HEK293 (cell line): ENCODE measurements around the gene CCDC38.

Source experiments
- CTCF ChIA-PET: fragments of 350-600 bp; formaldehyde crosslinking; extraction: SDS; loops from one replicate; lab custom pipeline; 2021; ENCODE audit warnings: antibody characterized with exemption; lab: Yijun Ruan, JAX
- POLR2A ChIA-PET: fragments of 300-600 bp; formaldehyde crosslinking; extraction: SDS; loops from one replicate; lab custom pipeline; 2020; ENCODE audit warnings: antibody characterized with exemption, inconsistent platforms; lab: Yijun Ruan, JAX
- H3K27ac ChIP-seq: fragments of 200-500 bp; sonication (Bioruptor generic); 2 replicates; pipeline ENCODE4 v1.5.1; 2014; ENCODE audit warnings: low read depth, low read length, control low read depth, inconsistent platforms; ENCODE audit errors: extremely low read depth
- H3K36me3 ChIP-seq, 2 experiments: fragments of 200-500 bp in 1 of 2; sonication (Bioruptor generic) in 1 of 2; 1 replicate in 1 of 2; 2 replicates in 1 of 2; pipeline ENCODE4 v1.5.1; 2014 to 2017; ENCODE audit warnings: inconsistent platforms in 2 of 2, low read length in 2 of 2; ENCODE audit not compliant: control insufficient read depth in 2 of 2, insufficient read depth in 1 of 2
- H3K4me1 ChIP-seq: fragments of 200-500 bp; sonication (Bioruptor generic); 2 replicates; pipeline ENCODE4 v1.5.1; 2014; ENCODE audit warnings: mild to moderate bottlenecking, low read length, inconsistent platforms; ENCODE audit not compliant: control insufficient read depth, insufficient read depth
- H3K4me3 ChIP-seq: 2 replicates; pipeline ENCODE4 v1.5.1; 2011; ENCODE audit warnings: low read depth, mild to moderate bottlenecking, control low read depth, low read length, moderate library complexity
- H3K9me3 ChIP-seq: fragments of 200-500 bp; sonication (Bioruptor generic); 2 replicates; pipeline ENCODE4 v1.5.1; 2014; ENCODE audit warnings: low read depth, low read length, inconsistent platforms; ENCODE audit not compliant: control insufficient read depth, insufficient read depth
- EGR2 ChIP-seq: fragments of 450-650 bp; formaldehyde crosslinking; IDR thresholded peaks from 2 replicates; pipeline ENCODE4 v1.5.1; 2016; ENCODE audit warnings: low read depth, missing biosample characterization, missing genetic modification characterization
- IKZF3 ChIP-seq: fragments of 450-650 bp; IDR thresholded peaks from 2 replicates; pipeline ENCODE4 v1.5.0; 2018; ENCODE audit warnings: missing biosample characterization, mild to moderate bottlenecking, missing genetic modification characterization, moderate library complexity
- KLF7 ChIP-seq: fragments of 450-650 bp; formaldehyde crosslinking; IDR thresholded peaks from 2 replicates; pipeline ENCODE4 v1.5.1; 2016; ENCODE audit warnings: missing biosample characterization, missing genetic modification characterization, borderline replicate concordance
- ZBTB48 ChIP-seq: fragments of 450-650 bp; formaldehyde crosslinking; IDR thresholded peaks from 2 replicates; pipeline ENCODE4 v1.5.1; 2016; ENCODE audit warnings: missing biosample characterization, missing genetic modification characterization
- ZNF138 ChIP-seq: fragments of 450-650 bp; formaldehyde crosslinking; IDR thresholded peaks from 2 replicates; pipeline ENCODE4 v1.5.1; 2016; ENCODE audit warnings: missing biosample characterization, missing genetic modification characterization, borderline replicate concordance
- ZNF157 ChIP-seq: fragments of 450-650 bp; formaldehyde crosslinking; IDR thresholded peaks from 2 replicates; pipeline ENCODE4 v1.5.1; 2016; ENCODE audit warnings: missing biosample characterization, missing genetic modification characterization
- ZNF266 ChIP-seq: fragments of 450-650 bp; formaldehyde crosslinking; IDR thresholded peaks from 2 replicates; pipeline ENCODE4 v1.5.1; 2016; ENCODE audit warnings: missing biosample characterization, missing genetic modification characterization, low read depth
- ZNF335 ChIP-seq: fragments of 450-650 bp; formaldehyde crosslinking; conservative IDR thresholded peaks from 2 replicates; pipeline ENCODE4 v1.5.1; 2016; ENCODE audit warnings: missing biosample characterization, missing genetic modification characterization
- ZNF354C ChIP-seq: fragments of 450-650 bp; formaldehyde crosslinking; IDR thresholded peaks from 2 replicates; pipeline ENCODE4 v1.5.1; 2016; ENCODE audit warnings: missing biosample characterization, missing genetic modification characterization, low read depth, borderline replicate concordance
- ZNF366 ChIP-seq: fragments of 450-650 bp; formaldehyde crosslinking; conservative IDR thresholded peaks from 2 replicates; pipeline ENCODE4 v1.5.1; 2016; ENCODE audit warnings: missing biosample characterization, missing genetic modification characterization
- ZNF391 ChIP-seq: fragments of 450-650 bp; formaldehyde crosslinking; IDR thresholded peaks from 2 replicates; pipeline ENCODE4 v1.5.1; 2016; ENCODE audit warnings: low read depth, missing biosample characterization, missing genetic modification characterization, borderline replicate concordance
- ZNF501 ChIP-seq: fragments of 450-650 bp; formaldehyde crosslinking; IDR thresholded peaks from 2 replicates; pipeline ENCODE4 v1.5.1; 2016; ENCODE audit warnings: missing biosample characterization, missing genetic modification characterization
- ZNF654 ChIP-seq: fragments of 450-650 bp; formaldehyde crosslinking; IDR thresholded peaks from 2 replicates; pipeline ENCODE4 v1.5.1; 2016; ENCODE audit warnings: low read depth, missing biosample characterization, missing genetic modification characterization
- ZSCAN18 ChIP-seq: fragments of 450-650 bp; formaldehyde crosslinking; IDR thresholded peaks from 2 replicates; pipeline ENCODE4 v1.5.1; 2016; ENCODE audit warnings: missing biosample characterization, missing genetic modification characterization
- TF ChIP-seq, protein P1 (sequence below): sonication (generic); formaldehyde crosslinking; IDR thresholded peaks from 2 replicates; pipeline ENCODE4 v1.8.1; 2022; ENCODE audit warnings: mild to moderate bottlenecking, moderate library complexity, missing genetic modification reagents
- TF ChIP-seq, protein P2 (sequence below): fragments of 450-650 bp; formaldehyde crosslinking; IDR thresholded peaks from 2 replicates; pipeline ENCODE4 v1.5.1; 2017; ENCODE audit warnings: missing biosample characterization, missing genetic modification characterization
- TF ChIP-seq, protein P3 (sequence below): fragments of 450-650 bp; formaldehyde crosslinking; IDR thresholded peaks from 2 replicates; pipeline ENCODE4 v1.5.1; 2017; ENCODE audit warnings: missing biosample characterization, missing genetic modification characterization

Gene CCDC38

GRCh38 chr12:95837240-95838038, 105.0 kb downstream of the CCDC38 start (continued):
- TF ChIP-seq ZNF138 (tag by site-specific recombination) (no peak), ZNF335 (tag by site-specific recombination) (no peak), ZNF391 (no peak), ZNF266 (0 out of 2 replicates have a peak, but pooled peaks have one; percentile 25), ZNF157 (tag by site-specific recombination) (0 out of 2 replicates have a peak, but pooled peaks have one; percentile 31), ZNF366 (tag by site-specific recombination) (peak; percentile 91), IKZF3 (tag by site-specific recombination) (no peak), ZSCAN18 (tag by site-specific recombination) (no peak), EGR2 (tag by site-specific recombination) (peak; percentile 80), ZNF354C (tag by site-specific recombination) (no peak)
- TF ChIP-seq, protein P1, sequence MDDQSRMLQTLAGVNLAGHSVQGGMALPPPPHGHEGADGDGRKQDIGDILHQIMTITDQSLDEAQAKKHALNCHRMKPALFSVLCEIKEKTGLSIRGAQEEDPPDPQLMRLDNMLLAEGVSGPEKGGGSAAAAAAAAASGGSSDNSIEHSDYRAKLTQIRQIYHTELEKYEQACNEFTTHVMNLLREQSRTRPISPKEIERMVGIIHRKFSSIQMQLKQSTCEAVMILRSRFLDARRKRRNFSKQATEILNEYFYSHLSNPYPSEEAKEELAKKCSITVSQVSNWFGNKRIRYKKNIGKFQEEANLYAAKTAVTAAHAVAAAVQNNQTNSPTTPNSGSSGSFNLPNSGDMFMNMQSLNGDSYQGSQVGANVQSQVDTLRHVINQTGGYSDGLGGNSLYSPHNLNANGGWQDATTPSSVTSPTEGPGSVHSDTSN: no peak

DNA sequence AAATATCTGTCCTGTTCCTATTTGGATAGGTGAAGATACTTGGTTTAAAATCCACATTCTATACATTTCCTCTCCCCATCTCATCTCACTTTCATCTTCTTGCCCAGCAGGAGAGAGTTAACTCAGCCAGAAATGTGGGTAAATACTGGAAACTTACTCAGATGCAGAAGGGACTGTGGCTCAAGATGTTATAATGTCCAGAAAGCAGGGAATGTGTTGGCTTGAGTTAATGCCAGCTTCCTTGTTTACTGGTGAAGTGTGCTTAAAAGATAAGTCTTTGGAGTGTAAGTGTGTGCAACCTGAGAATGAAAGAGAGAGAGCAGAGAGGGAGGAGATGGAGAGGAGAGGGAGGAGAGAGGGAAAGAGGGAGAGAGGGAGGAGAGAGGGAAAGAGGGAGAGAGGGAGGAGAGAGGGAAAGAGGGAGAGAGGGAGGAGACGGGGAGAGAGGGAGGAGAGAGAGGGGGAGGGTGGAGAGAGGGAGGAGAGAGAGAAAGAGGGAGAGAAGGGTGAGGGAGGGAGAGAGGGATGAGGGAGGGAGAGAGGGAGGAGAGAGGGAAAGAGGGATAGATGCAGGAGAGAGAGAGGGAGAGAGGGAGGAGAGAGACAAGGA, 105.7 kb downstream of the CCDC38 start:
- TF ChIP-seq ZNF654 (no peak), KLF7 (tag by site-specific recombination) (0 out of 2 replicates have a peak, but pooled peaks have one; percentile 24), ZBTB48 (tag by site-specific recombination) (peak; percentile 71; the same call in 1 of the 2 replicates), ZNF501 (tag by site-specific recombination) (no peak)
- TF ChIP-seq, protein P2, sequence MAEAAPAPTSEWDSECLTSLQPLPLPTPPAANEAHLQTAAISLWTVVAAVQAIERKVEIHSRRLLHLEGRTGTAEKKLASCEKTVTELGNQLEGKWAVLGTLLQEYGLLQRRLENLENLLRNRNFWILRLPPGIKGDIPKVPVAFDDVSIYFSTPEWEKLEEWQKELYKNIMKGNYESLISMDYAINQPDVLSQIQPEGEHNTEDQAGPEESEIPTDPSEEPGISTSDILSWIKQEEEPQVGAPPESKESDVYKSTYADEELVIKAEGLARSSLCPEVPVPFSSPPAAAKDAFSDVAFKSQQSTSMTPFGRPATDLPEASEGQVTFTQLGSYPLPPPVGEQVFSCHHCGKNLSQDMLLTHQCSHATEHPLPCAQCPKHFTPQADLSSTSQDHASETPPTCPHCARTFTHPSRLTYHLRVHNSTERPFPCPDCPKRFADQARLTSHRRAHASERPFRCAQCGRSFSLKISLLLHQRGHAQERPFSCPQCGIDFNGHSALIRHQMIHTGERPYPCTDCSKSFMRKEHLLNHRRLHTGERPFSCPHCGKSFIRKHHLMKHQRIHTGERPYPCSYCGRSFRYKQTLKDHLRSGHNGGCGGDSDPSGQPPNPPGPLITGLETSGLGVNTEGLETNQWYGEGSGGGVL (tag by site-specific recombination): peak; percentile 79; the same call in 1 of the 2 replicates
- TF ChIP-seq, protein P3, sequence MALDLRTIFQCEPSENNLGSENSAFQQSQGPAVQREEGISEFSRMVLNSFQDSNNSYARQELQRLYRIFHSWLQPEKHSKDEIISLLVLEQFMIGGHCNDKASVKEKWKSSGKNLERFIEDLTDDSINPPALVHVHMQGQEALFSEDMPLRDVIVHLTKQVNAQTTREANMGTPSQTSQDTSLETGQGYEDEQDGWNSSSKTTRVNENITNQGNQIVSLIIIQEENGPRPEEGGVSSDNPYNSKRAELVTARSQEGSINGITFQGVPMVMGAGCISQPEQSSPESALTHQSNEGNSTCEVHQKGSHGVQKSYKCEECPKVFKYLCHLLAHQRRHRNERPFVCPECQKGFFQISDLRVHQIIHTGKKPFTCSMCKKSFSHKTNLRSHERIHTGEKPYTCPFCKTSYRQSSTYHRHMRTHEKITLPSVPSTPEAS: peak; percentile 37; the same call in 1 of the 2 replicates
- no peaks in the 10 kb centered on the region for H3K9me3 ChIP-seq
- H3K4me3 ChIP-seq: no peak overlapping the region
- no peaks in the 10 kb centered on the region for H3K36me3 ChIP-seq
- H3K4me1 ChIP-seq: no peaks in the 10 kb centered on the region
- POLR2A ChIA-PET: no interaction called here
- no peak overlapping the region for H3K27ac ChIP-seq
- CTCF ChIA-PET: interaction anchor here (0.6 kb wide), 1 partner anchor 32 kb away, joined by 3 read pairs; no protein-coding TSS in a partner anchor
